ENCODE measurements around the gene NXPH3. TPM values are rescaled to one million over a fixed set of nuclear protein-coding genes. Genes with fewer than 3 reads are reported as not detected.

The NXPH3 gene
- total and polyA plus RNA-seq, 10 of the 15 experiments (the other 5 are each of a cell fraction or from before 2014, with no cell fraction given), result 0.08 to 0.35 (median 0.12) TPM; not detected in 2

DNA sequence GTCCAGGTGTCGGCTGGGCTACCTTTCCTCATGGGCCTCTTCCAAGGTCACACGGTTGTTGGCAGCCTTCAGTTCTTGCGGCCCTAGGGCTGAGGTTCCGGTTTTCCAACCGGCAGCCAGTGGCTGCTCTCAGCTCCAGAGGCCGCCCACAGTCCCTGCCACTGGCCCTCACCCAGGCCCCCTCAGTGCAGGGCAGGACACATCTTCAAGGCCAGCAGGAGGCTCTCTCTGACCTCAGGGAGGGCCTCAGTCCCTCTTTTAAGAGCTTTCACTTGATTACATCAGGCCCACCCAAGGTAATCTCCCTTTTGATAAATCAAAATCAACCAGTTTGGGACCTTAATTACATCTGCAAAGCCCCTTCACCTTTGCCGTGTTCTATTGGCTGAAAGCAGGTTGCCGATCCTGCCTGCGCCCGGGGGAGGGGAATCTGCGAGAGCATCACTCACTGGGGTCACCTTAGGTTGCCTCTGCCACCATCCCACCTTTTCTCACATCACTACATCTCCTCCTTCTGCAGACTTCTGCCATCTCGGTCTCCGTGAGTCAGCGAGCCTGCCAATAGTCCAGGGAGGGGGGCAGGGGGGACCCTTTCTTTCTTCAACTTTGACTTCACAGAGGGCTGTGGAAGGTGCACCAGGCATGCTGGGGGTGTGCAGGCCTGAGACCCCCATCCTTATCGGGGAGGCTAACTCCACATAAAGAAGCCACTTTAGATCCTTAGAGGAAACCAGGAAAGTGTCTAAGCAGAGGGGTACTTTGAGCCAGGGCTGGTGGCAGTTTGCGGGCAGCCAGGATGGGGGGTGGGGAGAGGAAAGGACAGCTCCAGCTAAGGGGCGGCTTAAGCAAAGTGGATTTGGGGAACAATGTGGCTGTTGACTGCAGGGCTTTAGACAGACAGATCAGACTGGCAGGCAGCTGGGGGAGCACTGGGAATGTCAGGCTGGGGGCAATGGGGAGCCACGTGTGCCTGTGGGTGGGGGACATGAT lies 28.8 kb upstream of the NXPH3 start (continued):
- TF ChIP-seq HCFC1 (IDR thresholded peaks at IDR 0.05; ENCODE audit: low read length) (no peak), GABPA (IDR thresholded peaks at IDR 0.05; ENCODE audit: low read depth) (no peak)

DNA sequence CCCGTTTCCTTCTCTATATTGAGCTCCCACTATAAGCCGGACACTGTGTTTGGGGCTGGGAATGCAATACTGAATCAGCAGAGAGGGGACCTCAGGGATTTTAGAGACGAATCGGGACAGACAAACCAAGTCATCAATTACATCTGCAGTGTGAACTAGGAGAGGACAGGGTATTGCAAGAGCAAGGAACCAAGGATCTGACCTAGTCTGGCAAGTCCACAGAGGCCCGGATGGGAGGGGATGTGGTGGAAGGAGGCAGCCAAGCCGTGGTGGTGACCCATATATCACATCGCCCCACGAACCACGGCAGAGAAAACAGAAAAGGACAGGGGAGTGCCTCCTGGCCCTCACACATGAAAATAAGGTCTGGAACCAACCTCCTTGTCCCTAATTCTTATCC lies 28.1 kb upstream of the NXPH3 start:
- POLR2A ChIA-PET, result no interaction called here
- Histone ChIP-seq H3K79me2 (ENCODE audit: control insufficient read depth, insufficient read depth, low read length) (no peaks in the 10 kb centered on the region), H3K4me1 (ENCODE audit: control insufficient read depth, insufficient read depth, low read length) (no peaks in the 10 kb centered on the region), H3K27ac (ENCODE audit: control insufficient read depth, insufficient read depth) (no peak overlapping the region), H3K9ac (ENCODE audit: control insufficient read depth, insufficient read depth, low read length) (no peak overlapping the region), H3K27me3 (replicated peaks in 1 of 2; ENCODE audit: control insufficient read depth in 2 of 2, insufficient read depth in 2 of 2, low read length in 1 of 2) (0 out of 4 replicates have a peak, but pooled peaks cover 0 to 2% of the 10 kb centered on the region in 2 experiments), H2AFZ (ENCODE audit: control insufficient read depth, low read depth, low read length) (no peak overlapping the region), H3K9me3 (replicated peaks; ENCODE audit: control insufficient read depth, insufficient read depth, low read length) (peaks cover 7% of the 10 kb centered on the region; the same call in 1 of the 3 replicates), H3K36me3 (ENCODE audit: control insufficient read depth in 2 of 2, insufficient read depth in 2 of 2, low read length in 1 of 2) (no peaks in the 10 kb centered on the region), H3K4me3 (no peak overlapping the region), H3K4me2 (ENCODE audit: control insufficient read depth, insufficient read depth) (no peak overlapping the region), H4K20me1 (ENCODE audit: control insufficient read depth, insufficient read depth) (no peaks in the 10 kb centered on the region)
- RAD21 ChIA-PET (ENCODE audit: unreplicated experiment), result no interaction called here
- CTCF ChIA-PET, result interaction anchor here (2.7 kb wide), 1 partner anchor 8 kb away, joined by 11 read pairs; no protein-coding TSS in a partner anchor
- in situ Hi-C loops (cut with MboI), result no loop called here
- intact Hi-C loops (cut with micrococcal nuclease; ENCODE audit: unreplicated experiment), result no loop called here
- BruUV-seq (replicated peaks), result no TSS peak
- no peak for DNase-seq (ENCODE audit: low read depth, low spot score)
- 42% methylated on average over 9 of the region's 9 CpGs for WGBS (ENCODE audit: insufficient coverage, insufficient replicate concordance, low lambda C conversion rate, missing lambda C conversion rate)
- no peak for FAIRE-seq
- no peak for ATAC-seq
- SMC1A ChIA-PET (ENCODE audit: uncharacterized antibody, unreplicated experiment), result no interaction called here
- TF ChIP-seq HDGF (IDR thresholded peaks at IDR 0.05) (no peak), RAD21 (IDR thresholded peaks at IDR 0.05; ENCODE audit: insufficient read depth, low read depth, low read length) (no peak), YY1 (IDR thresholded peaks at IDR 0.05; ENCODE audit: low read depth, low read length) (no peak), TCF3 (IDR thresholded peaks at IDR 0.05; ENCODE audit: borderline replicate concordance, insufficient read depth, low read depth, low read length) (no peak), SMAD1 (IDR thresholded peaks at IDR 0.05; ENCODE audit: low read depth, partially characterized antibody) (no peak)
- TF ChIP-seq, protein P1, sequence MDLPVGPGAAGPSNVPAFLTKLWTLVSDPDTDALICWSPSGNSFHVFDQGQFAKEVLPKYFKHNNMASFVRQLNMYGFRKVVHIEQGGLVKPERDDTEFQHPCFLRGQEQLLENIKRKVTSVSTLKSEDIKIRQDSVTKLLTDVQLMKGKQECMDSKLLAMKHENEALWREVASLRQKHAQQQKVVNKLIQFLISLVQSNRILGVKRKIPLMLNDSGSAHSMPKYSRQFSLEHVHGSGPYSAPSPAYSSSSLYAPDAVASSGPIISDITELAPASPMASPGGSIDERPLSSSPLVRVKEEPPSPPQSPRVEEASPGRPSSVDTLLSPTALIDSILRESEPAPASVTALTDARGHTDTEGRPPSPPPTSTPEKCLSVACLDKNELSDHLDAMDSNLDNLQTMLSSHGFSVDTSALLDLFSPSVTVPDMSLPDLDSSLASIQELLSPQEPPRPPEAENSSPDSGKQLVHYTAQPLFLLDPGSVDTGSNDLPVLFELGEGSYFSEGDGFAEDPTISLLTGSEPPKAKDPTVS (IDR thresholded peaks at IDR 0.05; ENCODE audit: low read depth, low read length), result no peak
- TF ChIP-seq, protein P2, sequence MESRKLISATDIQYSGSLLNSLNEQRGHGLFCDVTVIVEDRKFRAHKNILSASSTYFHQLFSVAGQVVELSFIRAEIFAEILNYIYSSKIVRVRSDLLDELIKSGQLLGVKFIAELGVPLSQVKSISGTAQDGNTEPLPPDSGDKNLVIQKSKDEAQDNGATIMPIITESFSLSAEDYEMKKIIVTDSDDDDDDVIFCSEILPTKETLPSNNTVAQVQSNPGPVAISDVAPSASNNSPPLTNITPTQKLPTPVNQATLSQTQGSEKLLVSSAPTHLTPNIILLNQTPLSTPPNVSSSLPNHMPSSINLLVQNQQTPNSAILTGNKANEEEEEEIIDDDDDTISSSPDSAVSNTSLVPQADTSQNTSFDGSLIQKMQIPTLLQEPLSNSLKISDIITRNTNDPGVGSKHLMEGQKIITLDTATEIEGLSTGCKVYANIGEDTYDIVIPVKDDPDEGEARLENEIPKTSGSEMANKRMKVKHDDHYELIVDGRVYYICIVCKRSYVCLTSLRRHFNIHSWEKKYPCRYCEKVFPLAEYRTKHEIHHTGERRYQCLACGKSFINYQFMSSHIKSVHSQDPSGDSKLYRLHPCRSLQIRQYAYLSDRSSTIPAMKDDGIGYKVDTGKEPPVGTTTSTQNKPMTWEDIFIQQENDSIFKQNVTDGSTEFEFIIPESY (IDR thresholded peaks at IDR 0.05), result no peak
- TF ChIP-seq, protein P3, sequence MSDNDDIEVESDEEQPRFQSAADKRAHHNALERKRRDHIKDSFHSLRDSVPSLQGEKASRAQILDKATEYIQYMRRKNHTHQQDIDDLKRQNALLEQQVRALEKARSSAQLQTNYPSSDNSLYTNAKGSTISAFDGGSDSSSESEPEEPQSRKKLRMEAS (IDR thresholded peaks at IDR 0.05; ENCODE audit: low read depth, low read length), result no peak
- TF ChIP-seq, protein P4, sequence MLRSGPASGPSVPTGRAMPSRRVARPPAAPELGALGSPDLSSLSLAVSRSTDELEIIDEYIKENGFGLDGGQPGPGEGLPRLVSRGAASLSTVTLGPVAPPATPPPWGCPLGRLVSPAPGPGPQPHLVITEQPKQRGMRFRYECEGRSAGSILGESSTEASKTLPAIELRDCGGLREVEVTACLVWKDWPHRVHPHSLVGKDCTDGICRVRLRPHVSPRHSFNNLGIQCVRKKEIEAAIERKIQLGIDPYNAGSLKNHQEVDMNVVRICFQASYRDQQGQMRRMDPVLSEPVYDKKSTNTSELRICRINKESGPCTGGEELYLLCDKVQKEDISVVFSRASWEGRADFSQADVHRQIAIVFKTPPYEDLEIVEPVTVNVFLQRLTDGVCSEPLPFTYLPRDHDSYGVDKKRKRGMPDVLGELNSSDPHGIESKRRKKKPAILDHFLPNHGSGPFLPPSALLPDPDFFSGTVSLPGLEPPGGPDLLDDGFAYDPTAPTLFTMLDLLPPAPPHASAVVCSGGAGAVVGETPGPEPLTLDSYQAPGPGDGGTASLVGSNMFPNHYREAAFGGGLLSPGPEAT (IDR thresholded peaks at IDR 0.05; ENCODE audit: low read depth), result no peak
- TF ChIP-seq, protein P5, sequence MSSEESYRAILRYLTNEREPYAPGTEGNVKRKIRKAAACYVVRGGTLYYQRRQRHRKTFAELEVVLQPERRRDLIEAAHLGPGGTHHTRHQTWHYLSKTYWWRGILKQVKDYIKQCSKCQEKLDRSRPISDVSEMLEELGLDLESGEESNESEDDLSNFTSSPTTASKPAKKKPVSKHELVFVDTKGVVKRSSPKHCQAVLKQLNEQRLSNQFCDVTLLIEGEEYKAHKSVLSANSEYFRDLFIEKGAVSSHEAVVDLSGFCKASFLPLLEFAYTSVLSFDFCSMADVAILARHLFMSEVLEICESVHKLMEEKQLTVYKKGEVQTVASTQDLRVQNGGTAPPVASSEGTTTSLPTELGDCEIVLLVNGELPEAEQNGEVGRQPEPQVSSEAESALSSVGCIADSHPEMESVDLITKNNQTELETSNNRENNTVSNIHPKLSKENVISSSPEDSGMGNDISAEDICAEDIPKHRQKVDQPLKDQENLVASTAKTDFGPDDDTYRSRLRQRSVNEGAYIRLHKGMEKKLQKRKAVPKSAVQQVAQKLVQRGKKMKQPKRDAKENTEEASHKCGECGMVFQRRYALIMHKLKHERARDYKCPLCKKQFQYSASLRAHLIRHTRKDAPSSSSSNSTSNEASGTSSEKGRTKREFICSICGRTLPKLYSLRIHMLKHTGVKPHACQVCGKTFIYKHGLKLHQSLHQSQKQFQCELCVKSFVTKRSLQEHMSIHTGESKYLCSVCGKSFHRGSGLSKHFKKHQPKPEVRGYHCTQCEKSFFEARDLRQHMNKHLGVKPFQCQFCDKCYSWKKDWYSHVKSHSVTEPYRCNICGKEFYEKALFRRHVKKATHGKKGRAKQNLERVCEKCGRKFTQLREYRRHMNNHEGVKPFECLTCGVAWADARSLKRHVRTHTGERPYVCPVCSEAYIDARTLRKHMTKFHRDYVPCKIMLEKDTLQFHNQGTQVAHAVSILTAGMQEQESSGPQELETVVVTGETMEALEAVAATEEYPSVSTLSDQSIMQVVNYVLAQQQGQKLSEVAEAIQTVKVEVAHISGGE (CRISPR knock-in tag; IDR thresholded peaks at IDR 0.05), result no peak

Measured in GM12878 (cell line).